Muscle layer of colon (tissue), 2 donors: ENCODE results near the gene TEX14.
"Not testable (repeated sequence)": the region's sequence is repeated elsewhere in the genome, so short reads cannot be mapped to it uniquely, and the experiment has no call there.

Experiments used
- H3K27ac ChIP-seq: one replicate; pipeline ENCODE4 v1.7.0; 2013; ENCODE audit warnings: low read depth, mild to moderate bottlenecking, low read length, moderate library complexity
- H3K27me3 ChIP-seq, 2 donors: one replicate each; pipeline ENCODE4 v1.7.0; 2013; ENCODE audit warnings: low read length in 2 of 2, mild to moderate bottlenecking in 2 of 2; ENCODE audit not compliant: insufficient read depth in 2 of 2, control insufficient read depth in 1 of 2
- H3K36me3 ChIP-seq: one replicate; pipeline ENCODE4 v1.7.0; 2013; ENCODE audit warnings: mild to moderate bottlenecking, low read length; ENCODE audit not compliant: insufficient read depth
- H3K4me1 ChIP-seq: one replicate; pipeline ENCODE4 v1.7.0; 2013; ENCODE audit warnings: mild to moderate bottlenecking, low read length; ENCODE audit not compliant: insufficient read depth
- H3K4me3 ChIP-seq, 2 donors: one replicate each; pipeline ENCODE4 v1.7.0; 2013; ENCODE audit warnings: low read length in 2 of 2, low read depth in 1 of 2, mild to moderate bottlenecking in 1 of 2, moderate library complexity in 1 of 2
- H3K9ac ChIP-seq: one replicate; pipeline ENCODE4 v1.7.0; 2013; ENCODE audit warnings: low read length
- H3K9me3 ChIP-seq: one replicate; pipeline ENCODE4 v1.7.0; 2013; ENCODE audit warnings: mild to moderate bottlenecking, low read length
- donor health status: abdominal sarcoma.
- donor health status: Adenocarcinoma of cecum.

TEX14 gene

DNA sequence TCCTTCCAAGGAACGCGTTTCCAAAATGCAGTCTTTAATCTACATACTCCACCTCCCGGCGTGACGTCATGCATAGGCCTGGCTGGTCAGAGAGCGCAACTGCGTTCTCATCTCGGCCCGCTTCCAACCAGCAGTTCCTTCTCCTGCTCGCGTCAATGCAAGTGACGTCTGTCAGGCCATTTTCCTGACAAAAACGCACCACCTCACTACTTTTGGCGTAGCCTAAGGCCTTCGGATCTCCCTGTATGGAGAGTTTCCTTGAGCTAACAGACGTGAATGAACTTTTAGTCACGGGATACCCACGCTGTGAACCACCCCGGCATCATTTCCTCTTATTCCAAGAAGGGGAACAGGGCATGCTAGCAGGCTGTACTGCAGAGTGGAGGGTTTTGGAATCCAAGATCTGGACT, 25.0 kb downstream of the TEX14 start:
- H3K27me3 ChIP-seq, result no peaks in the 10 kb centered on the region
- peak overlapping the region; percentile 12 for H3K27ac ChIP-seq
- no peak overlapping the region for H3K4me3 ChIP-seq
- H3K9ac ChIP-seq, result no peak overlapping the region
- H3K36me3 ChIP-seq, result no peaks in the 10 kb centered on the region
- no peaks in the 10 kb centered on the region for H3K4me1 ChIP-seq
- H3K9me3 ChIP-seq, result no peaks in the 10 kb centered on the region

DNA sequence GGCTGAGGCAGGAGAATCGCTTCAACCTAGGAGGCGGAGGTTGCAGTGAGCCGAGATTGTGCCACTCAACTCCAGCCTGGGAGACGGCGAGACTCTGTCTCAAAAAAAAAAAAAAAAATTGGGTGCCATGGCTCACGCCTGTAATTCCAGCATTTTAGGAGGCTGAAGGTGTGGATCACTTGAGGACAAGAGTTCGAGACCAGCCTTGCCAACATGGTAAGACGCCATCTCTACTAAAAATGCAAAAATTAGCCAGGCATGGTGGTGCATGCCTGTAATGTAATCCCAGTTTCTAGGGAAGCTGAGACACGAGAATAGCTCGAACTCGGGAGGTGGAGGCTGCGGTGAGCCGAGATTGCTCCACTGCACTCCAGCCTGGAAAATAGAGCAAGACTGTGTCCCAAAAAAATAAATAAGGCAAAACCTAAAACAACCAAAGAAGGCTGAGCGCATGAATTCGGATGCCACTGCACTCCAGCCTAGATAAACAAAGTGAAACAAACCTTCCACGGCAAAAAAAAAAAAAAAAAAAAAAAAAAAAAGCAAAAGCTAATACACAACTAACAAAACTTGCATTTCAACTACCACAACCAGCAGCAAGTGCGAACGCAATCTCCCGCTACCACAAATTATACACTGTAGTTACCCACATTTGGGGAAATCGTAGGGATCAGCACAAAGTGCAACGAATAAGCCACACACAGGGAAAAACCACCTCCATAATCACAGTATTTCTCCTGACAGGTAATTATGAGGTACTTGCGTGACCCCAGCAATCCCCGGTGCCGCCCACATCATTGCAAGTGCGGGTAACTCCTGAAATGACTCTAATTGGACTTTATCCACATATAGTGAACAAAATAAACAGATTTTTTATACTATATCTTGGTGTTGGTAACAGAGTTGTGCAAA, 25.6 kb downstream of the TEX14 start:
- Histone ChIP-seq H3K27ac (peak overlapping the region; percentile 12), H3K36me3 (no peaks in the 10 kb centered on the region), H3K27me3 (no peaks in the 10 kb centered on the region), H3K4me1 (no peaks in the 10 kb centered on the region), H3K4me3 (no peak overlapping the region), H3K9ac (no peak overlapping the region), H3K9me3 (no peaks in the 10 kb centered on the region)

DNA sequence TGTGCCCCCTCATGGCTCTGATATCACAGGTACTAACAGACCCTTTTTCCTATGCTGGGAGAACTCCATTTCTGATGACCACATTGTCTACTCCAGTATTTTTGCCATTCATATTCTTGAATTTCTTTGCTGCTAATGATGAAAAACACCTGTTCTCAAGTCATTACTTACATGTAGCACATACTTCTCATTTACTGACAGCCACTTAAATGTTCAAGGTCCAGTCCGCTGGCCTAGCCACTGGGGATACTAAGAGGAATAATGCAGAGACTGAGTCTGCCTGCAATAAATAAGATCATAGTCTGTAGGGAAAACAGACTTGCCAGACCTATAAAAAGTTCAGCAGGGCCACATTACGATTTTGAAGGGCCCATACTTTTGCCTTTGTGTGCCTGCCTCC, 27.5 kb downstream of the TEX14 start:
- no peak overlapping the region for H3K27ac ChIP-seq
- H3K36me3 ChIP-seq, result no peaks in the 10 kb centered on the region

DNA sequence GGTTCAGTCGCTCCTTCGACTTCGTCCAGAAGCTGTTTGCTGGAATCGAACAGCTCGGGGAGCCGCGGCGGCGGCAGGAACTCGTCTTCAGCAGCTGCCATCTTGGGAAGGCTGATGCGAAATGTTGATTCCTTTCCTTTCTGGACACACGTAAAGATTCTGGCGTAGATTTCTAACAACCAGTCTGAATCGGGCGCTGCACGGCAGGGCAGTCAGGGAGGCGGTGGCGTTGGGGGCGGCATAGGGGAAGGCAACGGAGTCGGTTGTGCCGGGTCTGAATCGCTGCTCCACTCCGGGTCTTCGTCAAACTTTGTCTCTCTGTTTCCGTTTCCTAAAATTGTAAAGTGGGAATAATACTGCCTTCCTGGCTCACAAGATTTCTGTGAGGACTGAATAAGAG, 30.3 kb downstream of the TEX14 start:
- H3K9me3 ChIP-seq, result no peaks in the 10 kb centered on the region
- no peak overlapping the region for H3K27ac ChIP-seq
- H3K36me3 ChIP-seq, result no peaks in the 10 kb centered on the region
- H3K4me3 ChIP-seq, result no peak overlapping the region
- H3K9ac ChIP-seq, result no peak overlapping the region
- H3K27me3 ChIP-seq, result no peaks in the 10 kb centered on the region
- H3K4me1 ChIP-seq, result no peaks in the 10 kb centered on the region

More for the DNA sequence above, 27.5 kb downstream of the TEX14 start:
- H3K4me3 ChIP-seq, result no peak overlapping the region
- H3K9ac ChIP-seq, result no peak overlapping the region
- no peaks in the 10 kb centered on the region for H3K9me3 ChIP-seq
- no peaks in the 10 kb centered on the region for H3K27me3 ChIP-seq
- no peaks in the 10 kb centered on the region for H3K4me1 ChIP-seq

DNA sequence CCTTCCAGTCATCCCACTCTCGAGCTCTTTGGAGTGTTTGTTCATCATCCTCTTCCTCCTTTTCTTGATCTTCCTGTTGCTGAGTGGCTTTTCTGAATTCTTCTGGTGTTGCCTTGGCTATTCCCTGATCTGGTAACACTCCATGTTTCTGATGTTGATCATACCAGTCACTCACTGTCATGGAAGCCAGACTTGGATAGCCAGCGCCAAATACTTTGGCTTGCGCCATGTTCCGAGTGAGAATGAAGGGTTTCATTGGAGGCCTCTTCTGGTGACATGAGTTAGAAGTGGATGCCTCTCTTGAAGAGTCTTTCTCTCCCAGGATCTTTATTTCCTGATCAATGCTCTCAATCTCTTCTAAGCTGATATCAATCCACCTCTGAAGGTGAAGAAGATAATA, 31.2 kb downstream of the TEX14 start:
- no peak overlapping the region for H3K27ac ChIP-seq
- no peak overlapping the region for H3K4me3 ChIP-seq

DNA sequence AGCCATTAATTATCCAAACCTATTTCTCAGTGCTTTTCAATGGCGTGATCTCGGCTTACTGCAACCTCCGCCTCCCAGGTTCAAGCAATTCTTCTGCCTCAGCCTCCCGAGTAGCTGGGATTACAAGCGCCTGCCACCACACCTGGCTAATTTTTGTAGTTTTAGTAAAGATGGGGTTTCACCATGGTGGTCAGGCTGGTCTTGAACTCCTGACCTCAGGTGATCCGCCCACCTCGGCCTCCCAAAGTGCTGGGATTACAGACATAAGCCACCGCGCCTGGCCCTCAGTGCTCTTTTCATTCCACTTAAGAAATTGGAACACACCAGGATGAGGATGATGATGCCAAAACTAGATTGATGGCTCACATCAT, 32.1 kb downstream of the TEX14 start:
- peak overlapping the region; percentile 78 for H3K27ac ChIP-seq
- not testable (repeated sequence) for H3K27me3 ChIP-seq, H3K4me1 ChIP-seq, H3K9me3 ChIP-seq, H3K36me3 ChIP-seq
- H3K9ac ChIP-seq, result peak overlapping the region; percentile 62
- H3K4me3 ChIP-seq, result peak overlapping the region; percentile 47 to 52

More for the DNA sequence above, 31.2 kb downstream of the TEX14 start:
- Histone ChIP-seq H3K9ac (no peak overlapping the region), H3K4me1 (no peaks in the 10 kb centered on the region), H3K36me3 (no peaks in the 10 kb centered on the region), H3K9me3 (no peaks in the 10 kb centered on the region), H3K27me3 (no peaks in the 10 kb centered on the region)

DNA sequence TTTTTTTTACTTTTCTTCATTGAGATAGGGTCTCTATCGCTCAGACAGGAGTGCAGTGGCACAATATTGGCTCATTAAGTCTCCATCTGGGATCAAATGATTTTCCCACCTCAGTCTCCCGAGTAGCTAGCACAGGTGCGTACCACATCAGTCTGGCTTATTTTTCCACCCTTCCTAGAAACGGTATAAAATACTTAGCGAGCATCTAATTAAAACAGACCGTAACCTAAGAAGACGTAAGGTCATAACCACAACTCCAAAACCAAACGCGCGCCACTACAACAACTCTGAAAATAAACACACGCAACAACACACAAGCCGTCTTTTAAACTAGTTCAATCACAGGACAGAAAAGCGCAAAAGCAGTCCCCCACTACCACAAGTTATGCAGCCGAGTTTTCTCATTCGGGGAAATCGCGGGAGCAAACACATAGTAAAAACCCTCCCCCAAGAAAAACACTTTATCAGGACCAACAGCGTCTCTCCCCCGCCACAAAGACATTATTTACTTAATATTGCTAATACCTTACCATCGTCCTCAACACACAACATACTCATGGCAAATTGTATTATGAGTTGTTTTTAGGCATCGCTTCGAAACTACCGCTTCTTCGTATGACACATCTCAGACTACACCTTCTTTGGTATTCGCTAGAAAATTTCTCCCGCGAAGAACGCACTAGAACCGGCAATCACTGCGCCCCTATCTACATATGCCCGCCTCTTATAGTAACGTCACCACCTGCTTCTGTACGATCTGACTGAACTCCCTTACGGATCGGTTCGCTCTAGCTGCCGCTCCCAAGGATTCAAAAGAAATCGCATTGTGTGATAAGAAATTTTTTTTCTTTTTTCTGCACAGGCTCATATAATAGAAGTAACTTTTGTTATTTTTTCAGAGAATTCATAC, 32.8 kb downstream of the TEX14 start:
- peak overlapping the region; percentile 78 for H3K27ac ChIP-seq
- H3K4me1 ChIP-seq, result no peaks in the 10 kb centered on the region
- H3K9ac ChIP-seq, result peak overlapping the region; percentile 62
- no peaks in the 10 kb centered on the region for H3K27me3 ChIP-seq
- H3K9me3 ChIP-seq, result no peaks in the 10 kb centered on the region
- peak overlapping the region; percentile 47 to 52 for H3K4me3 ChIP-seq
- no peaks in the 10 kb centered on the region for H3K36me3 ChIP-seq

DNA sequence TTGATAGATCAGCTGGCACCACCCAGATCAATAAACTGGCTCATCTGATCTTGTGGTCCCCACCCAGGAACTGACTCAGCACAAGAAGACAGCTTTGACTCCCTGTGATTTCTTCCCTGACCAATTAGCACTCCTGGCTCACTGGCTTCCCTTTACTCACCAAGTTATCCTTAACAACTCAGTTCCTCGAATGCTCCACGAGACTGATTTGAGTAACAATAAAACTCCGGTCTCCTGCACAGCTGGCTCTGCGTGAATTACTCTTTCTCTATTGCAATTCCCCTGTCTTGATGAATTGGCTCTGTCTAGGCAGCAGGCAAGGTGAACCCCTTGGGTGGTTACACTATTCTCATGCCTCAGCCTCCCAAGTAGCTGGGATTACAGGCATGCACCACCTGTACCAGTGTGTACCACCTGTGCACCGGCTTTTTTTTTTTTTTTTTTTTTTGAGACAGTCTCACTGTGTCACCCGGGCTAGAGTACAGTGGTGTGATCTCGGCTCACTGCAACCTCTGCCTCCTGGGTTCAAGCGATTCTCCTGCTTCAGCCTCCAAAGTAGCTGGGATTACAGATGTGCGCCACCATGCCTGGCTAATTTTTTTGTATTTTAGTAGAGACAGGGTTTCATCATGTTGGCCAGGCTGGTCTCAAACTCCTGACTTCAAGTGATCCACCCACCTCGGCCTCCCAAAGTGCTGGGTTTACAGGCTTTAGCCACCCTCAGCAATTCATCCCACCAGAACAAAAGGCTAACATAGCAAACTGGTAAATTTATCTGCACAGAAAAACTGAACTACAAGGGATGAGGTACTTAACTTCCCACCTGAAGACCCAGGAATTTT, 33.7 kb downstream of the TEX14 start:
- not testable (repeated sequence) for H3K9ac ChIP-seq, H3K4me1 ChIP-seq, H3K36me3 ChIP-seq, H3K9me3 ChIP-seq, H3K27me3 ChIP-seq
- peak overlapping the region; percentile 75 for H3K27ac ChIP-seq
- H3K4me3 ChIP-seq, result peak overlapping the region in 1 of 2 donors; percentile 52

DNA sequence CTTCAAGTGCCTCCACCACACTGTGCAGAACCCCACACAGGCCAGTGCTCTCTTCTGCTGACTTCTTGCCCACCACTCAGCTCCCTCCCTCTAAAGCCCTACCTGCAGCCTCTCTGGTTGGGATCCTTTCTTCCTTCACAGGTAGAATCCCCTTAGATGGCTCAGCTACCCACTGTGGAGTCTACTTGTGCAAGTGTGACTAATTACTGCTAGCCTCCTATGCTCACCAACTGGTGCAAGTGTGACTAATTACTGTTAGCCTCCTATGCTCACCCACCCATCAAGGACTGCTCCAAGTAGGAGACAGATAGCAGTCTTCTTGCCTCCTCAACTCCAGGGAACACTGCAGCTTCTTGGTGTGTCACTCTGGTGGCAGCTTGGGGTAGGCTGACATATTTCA, 43.6 kb downstream of the TEX14 start:
- H3K36me3 ChIP-seq, result no peaks in the 10 kb centered on the region

DNA sequence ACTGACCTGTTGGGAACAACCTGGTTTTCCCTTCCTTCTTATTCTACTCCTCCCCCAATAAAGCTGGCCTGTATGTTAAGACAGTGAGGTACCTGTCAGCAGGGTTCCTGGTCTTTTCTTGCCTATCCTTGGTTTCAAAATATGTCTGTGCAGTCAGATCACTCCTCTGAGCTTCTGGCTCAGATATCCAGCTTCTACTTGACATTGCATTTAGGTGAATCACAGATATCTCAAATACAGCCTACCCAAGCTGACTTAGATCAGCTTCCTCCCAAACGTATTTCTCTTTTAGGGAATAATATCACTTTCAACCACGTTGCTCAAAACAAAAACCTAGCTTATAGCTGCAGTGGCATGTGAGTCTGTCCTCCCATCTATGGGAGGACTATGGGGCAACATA, 48.7 kb downstream of the TEX14 start:
- no peak overlapping the region for H3K9ac ChIP-seq
- H3K4me1 ChIP-seq, result no peaks in the 10 kb centered on the region
- H3K27ac ChIP-seq, result no peak overlapping the region
- no peaks in the 10 kb centered on the region for H3K36me3 ChIP-seq
- no peaks in the 10 kb centered on the region for H3K27me3 ChIP-seq
- H3K9me3 ChIP-seq, result no peaks in the 10 kb centered on the region
- H3K4me3 ChIP-seq, result no peak overlapping the region

More for the DNA sequence above, 43.6 kb downstream of the TEX14 start:
- no peak overlapping the region for H3K9ac ChIP-seq
- no peak overlapping the region for H3K27ac ChIP-seq
- no peak overlapping the region for H3K4me3 ChIP-seq
- no peaks in the 10 kb centered on the region for H3K9me3 ChIP-seq
- H3K27me3 ChIP-seq, result no peaks in the 10 kb centered on the region
- no peaks in the 10 kb centered on the region for H3K4me1 ChIP-seq

DNA sequence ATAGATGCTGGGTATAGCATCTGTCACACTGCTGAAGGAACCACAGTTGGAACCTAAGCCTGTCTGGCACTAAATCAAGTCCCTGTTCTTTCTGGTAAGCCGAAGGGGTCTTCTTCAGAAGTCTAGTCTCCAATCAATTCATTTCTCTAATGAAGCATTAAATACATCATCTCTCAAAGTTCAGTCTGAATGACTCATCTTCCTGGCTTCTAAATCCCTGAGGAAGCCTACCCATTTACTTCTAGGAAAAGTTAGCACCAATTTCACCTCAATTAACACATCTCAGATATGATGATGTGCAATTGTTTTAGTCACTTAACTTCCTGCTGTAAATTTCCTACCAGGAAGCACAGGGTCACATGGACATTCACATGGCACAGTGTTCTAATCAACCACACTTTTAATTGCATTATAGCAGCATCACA, 49.9 kb downstream of the TEX14 start:
- no peak overlapping the region for H3K4me3 ChIP-seq
- no peaks in the 10 kb centered on the region for H3K27me3 ChIP-seq
- H3K9ac ChIP-seq, result no peak overlapping the region
- H3K4me1 ChIP-seq, result no peaks in the 10 kb centered on the region
- no peaks in the 10 kb centered on the region for H3K9me3 ChIP-seq
- H3K36me3 ChIP-seq, result no peaks in the 10 kb centered on the region
- no peak overlapping the region for H3K27ac ChIP-seq
